HG02885 (cell line): Measurements from ENCODE around the gene CLK3.

Experiments
- ATAC-seq: cut with Tn5 transposase; IDR thresholded peaks from one replicate; pipeline ENCODE4 v1.9.1; 2021; ENCODE audit warnings: mild to moderate bottlenecking; ENCODE audit not compliant: unreplicated experiment, poor library complexity

CLK3 gene

GRCh38 chr15:74667975-74668374 is 52.3 kb downstream of the CLK3 start:
- no peak for ATAC-seq

GRCh38 chr15:74669627-74670026 is 54.0 kb downstream of the CLK3 start:
- no peak for ATAC-seq

GRCh38 chr15:74674161-74674560 is 58.5 kb downstream of the CLK3 start:
- ATAC-seq: no peak

- no peak for ATAC-seq
Measured at GRCh38 chr15:74676801-74677200, 61.2 kb downstream of the CLK3 start.
